Measurements from ENCODE around the gene DIS3L. TPM values are rescaled to one million over a fixed set of nuclear protein-coding genes. Genes with fewer than 3 reads are reported as not detected.
"Not testable (repeated sequence)": the region's sequence is repeated elsewhere in the genome, so short reads cannot be mapped to it uniquely, and the experiment has no call there.

DIS3L gene
- total and polyA plus RNA-seq, 2 donors from 2014 or later = 10.6 to 28.5 TPM

DNA sequence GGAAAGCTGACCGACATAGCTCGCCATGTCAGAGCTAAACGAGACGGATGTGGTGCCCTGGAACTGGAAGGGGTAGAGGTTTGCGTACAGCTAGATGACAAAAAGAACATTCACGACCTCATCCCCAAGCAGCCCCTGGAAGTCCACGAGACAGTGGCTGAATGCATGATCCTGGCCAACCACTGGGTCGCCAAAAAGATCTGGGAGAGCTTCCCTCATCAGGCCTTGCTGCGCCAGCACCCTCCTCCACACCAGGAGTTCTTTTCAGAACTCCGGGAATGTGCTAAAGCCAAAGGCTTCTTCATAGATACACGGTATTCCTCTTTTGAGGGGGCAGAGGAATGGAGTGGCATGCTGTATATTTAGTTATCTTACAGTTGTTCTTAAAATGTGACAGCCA, 32.7 kb downstream of the DIS3L start:
- Histone ChIP-seq H3K27me3 (ENCODE audit: control insufficient read depth, insufficient read depth, low read length) (no peaks in the 10 kb centered on the region), H3K9me3 (ENCODE audit: control insufficient read depth in 2 of 3, insufficient read depth in 1 of 3, low read length in 3 of 3) (no peaks in the 10 kb centered on the region), H3K27ac (ENCODE audit: low read depth in 2 of 2, low read length in 2 of 2) (no peak overlapping the region), H3K9ac (ENCODE audit: low read length in 3 of 3) (no peak overlapping the region), H3K4me3 (ENCODE audit: low read length in 3 of 3) (no peak overlapping the region), H3K36me3 (ENCODE audit: control insufficient read depth in 2 of 3, insufficient read depth in 3 of 3, low read length in 3 of 3) (peaks cover 5 to 41% (median 29%) of the 10 kb centered on the region in 3 donors), H3K4me1 (ENCODE audit: control insufficient read depth in 2 of 3, insufficient read depth in 2 of 3, low read depth in 1 of 3, low read length in 3 of 3) (no peaks in the 10 kb centered on the region)
- intact Hi-C loops (cut with DNase I) = no loop called here
- TF ChIP-seq CTCF (IDR thresholded peaks at IDR 0.05; ENCODE audit: borderline replicate concordance, extremely low read depth, insufficient read depth) = no peak
- FAIRE-seq (no peak), DNase-seq (no peak)

GRCh38 chr15:66327736-66328135, 34.4 kb downstream of the DIS3L start:
- peaks cover 5 to 41% (median 24%) of the 10 kb centered on the region in 3 donors for H3K36me3 ChIP-seq (ENCODE audit: control insufficient read depth in 2 of 3, insufficient read depth in 3 of 3, low read length in 3 of 3)
- intact Hi-C loops (cut with DNase I) = no loop called here
- H3K9me3 ChIP-seq (ENCODE audit: control insufficient read depth in 2 of 3, insufficient read depth in 1 of 3, low read length in 3 of 3) = no peaks in the 10 kb centered on the region
- H3K27ac ChIP-seq (ENCODE audit: low read depth in 2 of 2, low read length in 2 of 2) = no peak overlapping the region
- no peak for FAIRE-seq
- H3K4me3 ChIP-seq (ENCODE audit: low read length in 3 of 3) = no peak overlapping the region
- H3K4me1 ChIP-seq (ENCODE audit: control insufficient read depth in 2 of 3, insufficient read depth in 2 of 3, low read depth in 1 of 3, low read length in 3 of 3) = no peaks in the 10 kb centered on the region
- DNase-seq = no peak
- no peak for TF ChIP-seq CTCF (IDR thresholded peaks at IDR 0.05; ENCODE audit: borderline replicate concordance, extremely low read depth, insufficient read depth)
- no peaks in the 10 kb centered on the region for H3K27me3 ChIP-seq (ENCODE audit: control insufficient read depth, insufficient read depth, low read length)
- no peak overlapping the region for H3K9ac ChIP-seq (ENCODE audit: low read length in 3 of 3)

DNA sequence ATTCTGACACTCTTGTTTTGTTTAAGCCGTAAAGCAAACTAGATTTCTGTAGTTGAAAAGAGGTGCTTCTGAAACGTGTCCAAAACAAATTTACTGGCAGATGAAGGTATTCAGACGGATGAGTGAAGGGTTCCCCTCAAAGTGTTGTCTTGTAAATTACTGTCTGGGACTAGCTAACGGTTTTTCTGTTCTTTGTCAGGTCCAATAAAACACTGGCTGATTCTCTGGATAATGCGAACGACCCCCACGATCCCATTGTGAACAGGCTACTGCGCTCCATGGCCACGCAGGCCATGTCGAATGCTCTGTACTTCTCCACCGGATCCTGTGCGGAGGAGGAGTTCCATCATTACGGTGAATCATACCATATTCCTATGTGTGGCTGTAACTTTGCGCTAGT, 35.4 kb downstream of the DIS3L start:
- FAIRE-seq = no peak
- Histone ChIP-seq H3K9me3 (ENCODE audit: control insufficient read depth in 2 of 3, insufficient read depth in 1 of 3, low read length in 3 of 3) (no peaks in the 10 kb centered on the region), H3K27me3 (ENCODE audit: control insufficient read depth, insufficient read depth, low read length) (no peaks in the 10 kb centered on the region), H3K9ac (ENCODE audit: low read length in 3 of 3) (no peak overlapping the region), H3K4me3 (ENCODE audit: low read length in 3 of 3) (no peak overlapping the region), H3K36me3 (ENCODE audit: control insufficient read depth in 2 of 3, insufficient read depth in 3 of 3, low read length in 3 of 3) (peaks cover 5 to 41% (median 24%) of the 10 kb centered on the region in 3 donors), H3K27ac (ENCODE audit: low read depth in 2 of 2, low read length in 2 of 2) (no peak overlapping the region), H3K4me1 (ENCODE audit: control insufficient read depth in 2 of 3, insufficient read depth in 2 of 3, low read depth in 1 of 3, low read length in 3 of 3) (no peaks in the 10 kb centered on the region)
- TF ChIP-seq CTCF (IDR thresholded peaks at IDR 0.05; ENCODE audit: borderline replicate concordance, extremely low read depth, insufficient read depth) = no peak
- no peak for DNase-seq
- intact Hi-C loops (cut with DNase I) = no loop called here

DNA sequence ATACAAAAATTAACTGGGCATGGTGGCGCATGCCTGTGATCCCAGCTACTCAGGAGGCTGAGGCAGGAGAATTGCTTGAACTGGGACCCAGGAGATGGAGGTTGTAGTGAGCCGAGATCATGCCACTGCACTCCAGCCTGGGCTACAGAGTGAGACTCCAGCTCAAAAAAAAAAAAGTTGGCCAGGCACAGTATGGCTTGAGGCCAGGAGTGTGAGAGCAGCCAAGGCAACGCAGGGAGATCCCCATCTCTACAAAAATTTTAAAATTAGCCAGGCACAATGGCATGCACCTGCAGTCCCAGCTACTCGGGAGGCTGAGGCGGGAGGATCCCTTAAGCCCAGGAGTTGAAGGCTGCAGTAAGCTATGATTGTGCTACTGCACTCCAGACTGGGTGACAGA, 55.2 kb downstream of the DIS3L start:
- H3K9me3 ChIP-seq (ENCODE audit: control insufficient read depth in 2 of 3, insufficient read depth in 1 of 3, low read length in 3 of 3); H3K4me3 ChIP-seq (ENCODE audit: low read length in 3 of 3); H3K27me3 ChIP-seq (ENCODE audit: control insufficient read depth, insufficient read depth, low read length); H3K4me1 ChIP-seq (ENCODE audit: control insufficient read depth in 2 of 3, insufficient read depth in 2 of 3, low read depth in 1 of 3, low read length in 3 of 3); H3K27ac ChIP-seq (ENCODE audit: low read depth in 2 of 2, low read length in 2 of 2); FAIRE-seq; H3K9ac ChIP-seq (ENCODE audit: low read length in 3 of 3); H3K36me3 ChIP-seq (ENCODE audit: control insufficient read depth in 2 of 3, insufficient read depth in 3 of 3, low read length in 3 of 3); intact Hi-C loops (cut with DNase I); DNase-seq: not testable (repeated sequence)
